Prostate gland (tissue), 2 donors: Measurements from ENCODE around the gene LIG3.
A peak's percentile ranks its signal among the peaks of the same experiment; 100 is the strongest.

Experiments used
- CTCF ChIP-seq, 4 experiments: fragments of 200-600 bp in 2 of 4; fragments of 450-650 bp in 2 of 4; sonication (generic) in 2 of 4; IDR thresholded peaks; 1 replicate in 3 of 4; 2 replicates in 1 of 4; pipeline ENCODE4 v1.5.1; 2016 to 2019; ENCODE audit warnings: antibody characterized with exemption in 4 of 4, mild to moderate bottlenecking in 2 of 4, moderate library complexity in 2 of 4
- POLR2A ChIP-seq: fragments of 450-650 bp; IDR thresholded peaks from one replicate; pipeline ENCODE4 v1.6.1; 2016; ENCODE audit warnings: antibody characterized with exemption, mild to moderate bottlenecking

- TF ChIP-seq CTCF (IDR thresholded peaks at IDR 0.05) (peak in 1 of 4 experiments; percentile 9), POLR2A (no peak)
Observed at GRCh38 chr17:35006961-35007360, 26.6 kb downstream of the LIG3 start.
